HepG2 (cell line): ENCODE results near the gene PACS2. TPM values are rescaled to one million over a fixed set of nuclear protein-coding genes. Genes with fewer than 3 reads are reported as not detected.

Experiments
- ATAC-seq: fragments of 200-7000 bp; cut with Tn5 transposase; 3 replicates; pipeline ENCODE4 v1.9.1; 2020; ENCODE audit warnings: mild to moderate bottlenecking, moderate library complexity
- BruUV-seq: library from RNA; stranded (reverse); fragments of 400-500 nt; replicated peaks from 2 replicates; lab custom pipeline; 2021; lab: Mats Ljungman, UMichigan
- CTCF ChIA-PET: fragments of 300-600 bp; formaldehyde crosslinking; extraction: SDS; loops from one replicate; lab custom pipeline; 2021; ENCODE audit warnings: low total read pairs, inconsistent platforms, low intra/inter-chr PET ratio; lab: Yijun Ruan, JAX
- POLR2A ChIA-PET: fragments of 350-600 bp; sonication (Branson Sonifier 250); formaldehyde crosslinking; loops from one replicate; lab custom pipeline; 2020; ENCODE audit warnings: antibody characterized with exemption, inconsistent platforms; lab: Yijun Ruan, JAX
- DNase-seq: peaks from one replicate; pipeline ENCODE4 v3.0.0-alpha.2; 2015; ENCODE audit warnings: low spot score
- FAIRE-seq: peaks from 3 replicates; lab custom pipeline; 2011; peaks lifted over from hg19 to GRCh38; lab: Jason Lieb, UNC
- H2AFZ ChIP-seq: one replicate; pipeline ENCODE4 v1.6.1; 2011; ENCODE audit warnings: low read length, inconsistent platforms
- H3K27ac ChIP-seq: fragments of 300-600 bp; 3 replicates; pipeline ENCODE4 v1.8.0; 2011; ENCODE audit warnings: mixed run types, mild to moderate bottlenecking, mixed read lengths, low read length, inconsistent platforms; ENCODE audit not compliant: insufficient read depth; ENCODE audit errors: extremely low read length
- H3K27me3 ChIP-seq, 2 experiments: fragments of 200-600 bp in 1 of 2; 2 replicates in 1 of 2; 3 replicates in 1 of 2; pipeline versions ENCODE4 v1.6.0 to v1.8.0; 2011; ENCODE audit warnings: low read length in 2 of 2, mild to moderate bottlenecking in 2 of 2, moderate library complexity in 2 of 2, inconsistent platforms in 1 of 2; ENCODE audit not compliant: insufficient read depth in 2 of 2, control insufficient read depth in 1 of 2
- H3K36me3 ChIP-seq, 2 experiments: fragments of 200-600 bp in 1 of 2; replicated peaks in 1 of 2; 2 replicates in 1 of 2; 3 replicates in 1 of 2; pipeline versions ENCODE4 v1.5.1 to v1.8.0; 2011; ENCODE audit warnings: low read length in 2 of 2, inconsistent platforms in 1 of 2; ENCODE audit not compliant: insufficient read depth in 2 of 2, control insufficient read depth in 1 of 2
- H3K4me1 ChIP-seq: 2 replicates; pipeline ENCODE4 v1.5.1; 2012; ENCODE audit warnings: low read length, inconsistent platforms; ENCODE audit not compliant: insufficient read depth
- H3K4me2 ChIP-seq: 2 replicates; pipeline ENCODE4 v1.6.0; 2011; ENCODE audit warnings: low read depth, low read length, inconsistent platforms
- H3K4me3 ChIP-seq, 3 experiments: fragments of 200-600 bp in 1 of 3; sonication (generic), shearing (Covaris generic) in 1 of 3; replicated peaks in 1 of 3; 2 replicates each; pipeline ENCODE4 v1.5.1; 2011 to 2016; ENCODE audit warnings: low read length in 3 of 3, inconsistent platforms in 2 of 3, low read depth in 2 of 3, mild to moderate bottlenecking in 2 of 3, control low read depth in 1 of 3, mixed read lengths in 1 of 3; ENCODE audit not compliant: insufficient read depth in 1 of 3
- H3K79me2 ChIP-seq: one replicate; pipeline ENCODE4 v1.6.1; 2011; ENCODE audit warnings: low read length, inconsistent platforms; ENCODE audit not compliant: insufficient read depth
- H3K9ac ChIP-seq: 2 replicates; pipeline ENCODE4 v1.6.0; 2011; ENCODE audit warnings: mild to moderate bottlenecking, low read depth, low read length, inconsistent platforms; ENCODE audit not compliant: insufficient read depth
- H3K9me3 ChIP-seq: 2 replicates; pipeline ENCODE4 v1.5.1; 2012; ENCODE audit warnings: mild to moderate bottlenecking, low read length
- H4K20me1 ChIP-seq: 2 replicates; pipeline ENCODE4 v1.6.0; 2011; ENCODE audit warnings: inconsistent platforms, mild to moderate bottlenecking, low read length, moderate library complexity; ENCODE audit not compliant: insufficient read depth
- FLYWCH1 ChIP-seq: sonication (generic); formaldehyde crosslinking; IDR thresholded peaks from 2 replicates; pipeline ENCODE4 v1.8.1; 2023; ENCODE audit warnings: mild to moderate bottlenecking, missing genetic modification reagents
- FOXA3 ChIP-seq: IDR thresholded peaks from 2 replicates; pipeline ENCODE4 v1.6.1; 2016; ENCODE audit warnings: missing genetic modification reagents, missing compliant biosample characterization
- HNRNPL ChIP-seq: fragments of 200-400 bp; formaldehyde crosslinking; IDR thresholded peaks from 2 replicates; pipeline ENCODE4 v1.6.1; 2017; ENCODE audit warnings: mild to moderate bottlenecking, low read depth, low read length
- KAT2B ChIP-seq: fragments of 150-350 bp; IDR thresholded peaks from 2 replicates; pipeline ENCODE4 v1.6.1; 2014; ENCODE audit warnings: low read depth, low read length, borderline replicate concordance
- MTF2 ChIP-seq: sonication (generic); formaldehyde crosslinking; IDR thresholded peaks from 2 replicates; pipeline ENCODE4 v1.5.0; 2020; ENCODE audit warnings: missing genetic modification reagents, borderline replicate concordance
- SSRP1 ChIP-seq: IDR thresholded peaks from 2 replicates; pipeline ENCODE4 v1.6.1; 2016; ENCODE audit warnings: control low read depth
- TOE1 ChIP-seq: sonication (generic); formaldehyde crosslinking; IDR thresholded peaks from 2 replicates; pipeline ENCODE4 v1.4.0; 2020; ENCODE audit warnings: mild to moderate bottlenecking, missing genetic modification reagents
- ZEB1 ChIP-seq: IDR thresholded peaks from 2 replicates; pipeline ENCODE4 v1.6.1; 2012; ENCODE audit warnings: mild to moderate bottlenecking, low read depth, inconsistent platforms; ENCODE audit not compliant: insufficient replicate concordance
- ZNF569 ChIP-seq: sonication (generic); formaldehyde crosslinking; IDR thresholded peaks from 2 replicates; pipeline ENCODE4 v1.5.0; 2020; ENCODE audit warnings: mild to moderate bottlenecking, missing genetic modification reagents, moderate library complexity, borderline replicate concordance
- ZNF607 ChIP-seq: sonication (generic); formaldehyde crosslinking; IDR thresholded peaks from 2 replicates; pipeline ENCODE4 v1.5.1; 2020; ENCODE audit warnings: missing genetic modification reagents, mild to moderate bottlenecking, borderline replicate concordance
- ZNF615 ChIP-seq: sonication (generic); formaldehyde crosslinking; IDR thresholded peaks from 2 replicates; pipeline ENCODE4 v1.5.0; 2020; ENCODE audit warnings: mild to moderate bottlenecking, missing genetic modification reagents, borderline replicate concordance
- WGBS: methylation state at CpG from one replicate; pipeline ENCODE4 v1.1.6; 2017; ENCODE audit warnings: low lambda C conversion rate; 5-methylcytosine and 5-hydroxymethylcytosine counted together
- in situ Hi-C: cut with HindIII; loops from 2 replicates; pipeline ENCODE4 v1.10.0; 2017; ENCODE audit warnings: low pct_unique_long_range_greater_than_20kb; ENCODE audit not compliant: extremely low pct_ligation_motif_present
- intact Hi-C: fragments of 100-400 bp; cut with micrococcal nuclease; formaldehyde crosslinking; loops from one replicate; pipeline ENCODE4 v1.10.0; 2022; ENCODE audit not compliant: unreplicated experiment
- polyA plus RNA-seq, 8 experiments: library from polyadenylated mRNA; depleted of rRNA in 3 of 8; stranded (reverse) in 7 of 8; unstranded in 1 of 8; fragments of >200 nt; fragmentation: Illumina TruSeq in 4 of 8; extraction: Trizol in 4 of 8; gene quantifications; 2 replicates each; pipeline versions ENCODE4 v1.2.1 to v1.2.3, GENCODE V29; 2011 to 2016; ENCODE audit warnings: low read depth in 4 of 8, missing spikeins in 1 of 8, mixed read lengths in 1 of 8; ENCODE audit not compliant: insufficient read depth in 1 of 8
- total RNA-seq, 5 experiments: library from RNA; depleted of rRNA; stranded (reverse); fragments of >200 nt; fragmentation: Illumina TruSeq; extraction: Trizol; gene quantifications; 2 replicates each; pipeline ENCODE4 v1.2.3, GENCODE V29; 2016; ENCODE audit warnings: low read depth in 1 of 5
- TF ChIP-seq, protein P1 (sequence below): IDR thresholded peaks from 2 replicates; pipeline ENCODE4 v1.6.1; 2016; ENCODE audit warnings: missing genetic modification reagents, missing compliant biosample characterization
- TF ChIP-seq, protein P2 (sequence below): sonication (generic); formaldehyde crosslinking; IDR thresholded peaks from 2 replicates; pipeline ENCODE4 v1.4.0; 2020; ENCODE audit warnings: missing genetic modification reagents, borderline replicate concordance
- TF ChIP-seq, protein P3 (sequence below): sonication (generic); formaldehyde crosslinking; IDR thresholded peaks from 2 replicates; pipeline ENCODE4 v1.4.0; 2020; ENCODE audit warnings: missing genetic modification reagents, mild to moderate bottlenecking, borderline replicate concordance
- TF ChIP-seq, protein P4 (sequence below): sonication (generic); formaldehyde crosslinking; IDR thresholded peaks from 2 replicates; pipeline ENCODE4 v1.4.0; 2020; ENCODE audit warnings: missing genetic modification reagents
- TF ChIP-seq, protein P5 (sequence below): IDR thresholded peaks from 2 replicates; pipeline ENCODE4 v1.6.1; 2012; ENCODE audit warnings: low read length, improper control_type of control experiment

The PACS2 gene
- total and polyA plus RNA-seq, 2 of the 13 experiments (the other 11 are each of a cell fraction or from before 2014, with no cell fraction given) = 23.6 to 27.6 TPM

DNA sequence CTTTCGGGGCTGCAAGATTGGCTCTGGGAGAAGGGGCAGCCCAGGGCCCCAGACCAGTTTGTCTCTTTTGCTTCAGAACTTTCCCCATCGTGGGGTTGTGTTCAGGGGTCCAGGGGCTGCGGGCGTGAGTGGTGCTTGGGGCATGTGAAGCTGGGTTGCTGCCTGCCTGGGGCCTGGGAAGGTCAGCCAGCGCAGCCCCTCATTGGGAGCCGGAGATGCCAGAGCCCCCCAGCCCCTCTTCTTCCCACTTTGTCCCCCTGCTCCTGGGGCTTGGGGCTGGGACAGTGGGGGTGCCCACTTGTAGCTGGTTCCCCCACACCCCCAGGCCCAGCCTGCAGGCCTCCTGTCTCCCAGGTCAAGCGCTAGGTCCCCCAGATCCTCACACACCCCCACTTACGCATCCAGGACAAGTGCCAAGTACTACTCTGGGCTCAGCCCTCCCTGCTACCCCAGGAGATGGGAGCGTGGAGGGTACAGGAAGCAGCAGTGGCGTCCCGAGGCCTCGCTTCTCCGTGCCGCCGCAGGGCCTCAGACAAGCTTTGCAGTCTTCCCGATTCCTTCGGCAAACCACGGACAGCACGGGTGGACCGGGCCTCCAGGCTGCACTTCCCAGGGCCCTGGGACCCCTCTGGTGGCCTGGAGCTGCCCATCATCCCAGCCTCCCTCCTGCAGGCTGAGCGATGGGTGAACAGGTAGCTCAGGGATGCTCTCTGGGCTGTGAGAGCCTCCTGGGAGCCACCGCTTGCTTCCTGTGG is 41.5 kb downstream of the PACS2 start:
- FAIRE-seq (no peak), ATAC-seq (no peak), DNase-seq (no peak)
- H4K20me1 ChIP-seq = no peaks in the 10 kb centered on the region
- peaks cover 5% of the 10 kb centered on the region for H3K4me1 ChIP-seq
- no peak overlapping the region for H2AFZ ChIP-seq
- no peaks in the 10 kb centered on the region for H3K9me3 ChIP-seq
- 98% methylated on average over 8 of the region's 22 CpGs for WGBS
- no peak overlapping the region for H3K9ac ChIP-seq
- CTCF ChIA-PET = no interaction called here
- no peaks in the 10 kb centered on the region for H3K27me3 ChIP-seq
- intact Hi-C loops (no loop called here), in situ Hi-C loops (no loop called here)
- H3K79me2 ChIP-seq = no peaks in the 10 kb centered on the region
- no peak overlapping the region for H3K4me3 ChIP-seq
- no peaks in the 10 kb centered on the region; a peak in 1 of 5 replicates for H3K36me3 ChIP-seq
- BruUV-seq = no TSS peak
- H3K27ac ChIP-seq = no peak overlapping the region
- H3K4me2 ChIP-seq = no peak overlapping the region
- POLR2A ChIA-PET = no interaction called here
- TF ChIP-seq FLYWCH1 (CRISPR knock-in tag) (no peak), HNRNPL (no peak), ZNF615 (CRISPR knock-in tag) (no peak), MTF2 (CRISPR knock-in tag) (no peak), ZNF569 (CRISPR knock-in tag) (no peak), SSRP1 (CRISPR knock-in tag) (no peak), ZNF607 (no peak), TOE1 (no peak), FOXA3 (no peak), ZEB1 (no peak), KAT2B (no peak)
- TF ChIP-seq, protein P1, sequence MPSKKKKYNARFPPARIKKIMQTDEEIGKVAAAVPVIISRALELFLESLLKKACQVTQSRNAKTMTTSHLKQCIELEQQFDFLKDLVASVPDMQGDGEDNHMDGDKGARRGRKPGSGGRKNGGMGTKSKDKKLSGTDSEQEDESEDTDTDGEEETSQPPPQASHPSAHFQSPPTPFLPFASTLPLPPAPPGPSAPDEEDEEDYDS (CRISPR knock-in tag) = no peak
- TF ChIP-seq, protein P2, sequence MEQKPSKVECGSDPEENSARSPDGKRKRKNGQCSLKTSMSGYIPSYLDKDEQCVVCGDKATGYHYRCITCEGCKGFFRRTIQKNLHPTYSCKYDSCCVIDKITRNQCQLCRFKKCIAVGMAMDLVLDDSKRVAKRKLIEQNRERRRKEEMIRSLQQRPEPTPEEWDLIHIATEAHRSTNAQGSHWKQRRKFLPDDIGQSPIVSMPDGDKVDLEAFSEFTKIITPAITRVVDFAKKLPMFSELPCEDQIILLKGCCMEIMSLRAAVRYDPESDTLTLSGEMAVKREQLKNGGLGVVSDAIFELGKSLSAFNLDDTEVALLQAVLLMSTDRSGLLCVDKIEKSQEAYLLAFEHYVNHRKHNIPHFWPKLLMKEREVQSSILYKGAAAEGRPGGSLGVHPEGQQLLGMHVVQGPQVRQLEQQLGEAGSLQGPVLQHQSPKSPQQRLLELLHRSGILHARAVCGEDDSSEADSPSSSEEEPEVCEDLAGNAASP (CRISPR knock-in tag) = no peak
- TF ChIP-seq, protein P3, sequence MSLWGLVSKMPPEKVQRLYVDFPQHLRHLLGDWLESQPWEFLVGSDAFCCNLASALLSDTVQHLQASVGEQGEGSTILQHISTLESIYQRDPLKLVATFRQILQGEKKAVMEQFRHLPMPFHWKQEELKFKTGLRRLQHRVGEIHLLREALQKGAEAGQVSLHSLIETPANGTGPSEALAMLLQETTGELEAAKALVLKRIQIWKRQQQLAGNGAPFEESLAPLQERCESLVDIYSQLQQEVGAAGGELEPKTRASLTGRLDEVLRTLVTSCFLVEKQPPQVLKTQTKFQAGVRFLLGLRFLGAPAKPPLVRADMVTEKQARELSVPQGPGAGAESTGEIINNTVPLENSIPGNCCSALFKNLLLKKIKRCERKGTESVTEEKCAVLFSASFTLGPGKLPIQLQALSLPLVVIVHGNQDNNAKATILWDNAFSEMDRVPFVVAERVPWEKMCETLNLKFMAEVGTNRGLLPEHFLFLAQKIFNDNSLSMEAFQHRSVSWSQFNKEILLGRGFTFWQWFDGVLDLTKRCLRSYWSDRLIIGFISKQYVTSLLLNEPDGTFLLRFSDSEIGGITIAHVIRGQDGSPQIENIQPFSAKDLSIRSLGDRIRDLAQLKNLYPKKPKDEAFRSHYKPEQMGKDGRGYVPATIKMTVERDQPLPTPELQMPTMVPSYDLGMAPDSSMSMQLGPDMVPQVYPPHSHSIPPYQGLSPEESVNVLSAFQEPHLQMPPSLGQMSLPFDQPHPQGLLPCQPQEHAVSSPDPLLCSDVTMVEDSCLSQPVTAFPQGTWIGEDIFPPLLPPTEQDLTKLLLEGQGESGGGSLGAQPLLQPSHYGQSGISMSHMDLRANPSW (CRISPR knock-in tag) = no peak
- TF ChIP-seq, protein P4, sequence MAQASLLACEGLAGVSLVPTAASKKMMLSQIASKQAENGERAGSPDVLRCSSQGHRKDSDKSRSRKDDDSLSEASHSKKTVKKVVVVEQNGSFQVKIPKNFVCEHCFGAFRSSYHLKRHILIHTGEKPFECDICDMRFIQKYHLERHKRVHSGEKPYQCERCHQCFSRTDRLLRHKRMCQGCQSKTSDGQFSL = no peak
- TF ChIP-seq, protein P5, sequence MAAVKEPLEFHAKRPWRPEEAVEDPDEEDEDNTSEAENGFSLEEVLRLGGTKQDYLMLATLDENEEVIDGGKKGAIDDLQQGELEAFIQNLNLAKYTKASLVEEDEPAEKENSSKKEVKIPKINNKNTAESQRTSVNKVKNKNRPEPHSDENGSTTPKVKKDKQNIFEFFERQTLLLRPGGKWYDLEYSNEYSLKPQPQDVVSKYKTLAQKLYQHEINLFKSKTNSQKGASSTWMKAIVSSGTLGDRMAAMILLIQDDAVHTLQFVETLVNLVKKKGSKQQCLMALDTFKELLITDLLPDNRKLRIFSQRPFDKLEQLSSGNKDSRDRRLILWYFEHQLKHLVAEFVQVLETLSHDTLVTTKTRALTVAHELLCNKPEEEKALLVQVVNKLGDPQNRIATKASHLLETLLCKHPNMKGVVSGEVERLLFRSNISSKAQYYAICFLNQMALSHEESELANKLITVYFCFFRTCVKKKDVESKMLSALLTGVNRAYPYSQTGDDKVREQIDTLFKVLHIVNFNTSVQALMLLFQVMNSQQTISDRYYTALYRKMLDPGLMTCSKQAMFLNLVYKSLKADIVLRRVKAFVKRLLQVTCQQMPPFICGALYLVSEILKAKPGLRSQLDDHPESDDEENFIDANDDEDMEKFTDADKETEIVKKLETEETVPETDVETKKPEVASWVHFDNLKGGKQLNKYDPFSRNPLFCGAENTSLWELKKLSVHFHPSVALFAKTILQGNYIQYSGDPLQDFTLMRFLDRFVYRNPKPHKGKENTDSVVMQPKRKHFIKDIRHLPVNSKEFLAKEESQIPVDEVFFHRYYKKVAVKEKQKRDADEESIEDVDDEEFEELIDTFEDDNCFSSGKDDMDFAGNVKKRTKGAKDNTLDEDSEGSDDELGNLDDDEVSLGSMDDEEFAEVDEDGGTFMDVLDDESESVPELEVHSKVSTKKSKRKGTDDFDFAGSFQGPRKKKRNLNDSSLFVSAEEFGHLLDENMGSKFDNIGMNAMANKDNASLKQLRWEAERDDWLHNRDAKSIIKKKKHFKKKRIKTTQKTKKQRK = no peak
